Neural crest cell (in vitro differentiated cells): Measurements from ENCODE around the gene ARNT2. TPM values are rescaled to one million over a fixed set of nuclear protein-coding genes. Genes with fewer than 3 reads are reported as not detected.

ENCODE experiments used
- DNase-seq: peaks from one replicate; pipeline ENCODE4 v3.0.0; 2021; ENCODE audit warnings: low read depth, mixed read lengths, low spot score
- H3K27ac Mint-ChIP-seq: one replicate; pipeline ENCODE4 v1.8.0; 2021; ENCODE audit warnings: mild to moderate bottlenecking, mixed read lengths; ENCODE audit not compliant: unreplicated experiment
- H3K27me3 Mint-ChIP-seq: 2 replicates; pipeline ENCODE4 v1.8.0; 2021; ENCODE audit warnings: low read depth, mild to moderate bottlenecking, mixed read lengths
- H3K36me3 Mint-ChIP-seq: 2 replicates; pipeline ENCODE4 v1.8.0; 2021; ENCODE audit warnings: low read depth, mild to moderate bottlenecking, mixed read lengths
- H3K4me1 Mint-ChIP-seq: 2 replicates; pipeline ENCODE4 v1.8.0; 2021; ENCODE audit warnings: mixed read lengths
- H3K4me3 Mint-ChIP-seq: one replicate; pipeline ENCODE4 v1.8.0; 2021; ENCODE audit warnings: mild to moderate bottlenecking, mixed read lengths
- H3K9me3 Mint-ChIP-seq: 2 replicates; pipeline ENCODE4 v1.8.0; 2021; ENCODE audit warnings: mixed read lengths
- total RNA-seq: library from RNA; stranded (reverse); gene quantifications from 2 replicates; pipeline ENCODE4 v1.2.1, GENCODE V29; 2021
- TF ChIP-seq, protein P1 (sequence below): fragments of 200-600 bp; sonication (generic); conservative IDR thresholded peaks from 2 replicates; pipeline ENCODE4 v1.5.0; 2021; ENCODE audit warnings: antibody characterized with exemption, mild to moderate bottlenecking

The ARNT2 gene
- total RNA-seq, 1 donor from 2014 or later = 58.3 TPM

DNA sequence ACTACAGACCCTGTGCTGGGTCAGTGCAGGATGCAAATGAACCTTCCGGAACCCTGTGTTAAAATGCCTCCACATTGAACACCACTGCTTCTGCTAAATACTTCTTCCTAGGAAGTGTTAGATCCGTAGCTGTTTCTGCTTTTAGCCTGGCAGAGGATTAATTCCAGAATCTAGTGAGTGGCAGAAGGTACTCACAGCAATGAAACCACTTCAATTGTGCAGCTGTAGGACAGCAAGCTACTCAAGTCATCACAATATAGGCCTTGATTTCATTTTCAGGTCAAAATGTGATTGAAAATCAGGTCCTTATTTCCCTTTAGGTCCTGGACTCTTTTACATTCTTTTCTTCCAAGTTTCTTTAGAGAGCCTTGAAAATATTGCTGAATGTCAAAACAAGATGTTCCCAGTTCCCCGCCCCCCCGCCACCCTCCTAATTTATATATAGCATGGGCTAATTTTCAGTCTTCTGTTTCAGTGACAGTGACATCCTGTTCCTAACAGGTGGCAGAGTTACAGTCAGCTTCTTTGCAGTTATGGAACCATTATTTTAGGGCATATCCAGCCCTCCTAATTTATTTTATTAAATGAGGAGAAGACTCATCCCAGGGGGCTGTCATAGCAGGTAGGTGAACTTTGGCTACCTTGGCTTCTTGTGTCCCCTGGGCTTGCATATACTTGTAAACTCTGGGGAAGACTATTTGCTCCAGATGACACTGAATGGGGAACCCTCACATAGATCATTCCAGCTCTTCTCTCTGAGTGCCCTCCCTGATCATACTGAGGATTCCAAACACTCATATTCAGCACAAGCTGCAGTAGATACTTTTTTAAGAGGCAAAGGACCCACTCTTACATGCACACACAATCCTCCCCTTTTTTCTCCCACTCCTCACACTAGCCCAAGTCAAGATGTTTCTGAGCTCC, 28.0 kb upstream of the ARNT2 start:
- Mint-ChIP-seq H3K36me3 (peaks cover 7% of the 10 kb centered on the region), H3K4me3 (no peak overlapping the region), H3K9me3 (no peaks in the 10 kb centered on the region), H3K27ac (no peak overlapping the region), H3K4me1 (peaks cover 35% of the 10 kb centered on the region), H3K27me3 (no peaks in the 10 kb centered on the region)
- no peak for DNase-seq
- TF ChIP-seq, protein P1, sequence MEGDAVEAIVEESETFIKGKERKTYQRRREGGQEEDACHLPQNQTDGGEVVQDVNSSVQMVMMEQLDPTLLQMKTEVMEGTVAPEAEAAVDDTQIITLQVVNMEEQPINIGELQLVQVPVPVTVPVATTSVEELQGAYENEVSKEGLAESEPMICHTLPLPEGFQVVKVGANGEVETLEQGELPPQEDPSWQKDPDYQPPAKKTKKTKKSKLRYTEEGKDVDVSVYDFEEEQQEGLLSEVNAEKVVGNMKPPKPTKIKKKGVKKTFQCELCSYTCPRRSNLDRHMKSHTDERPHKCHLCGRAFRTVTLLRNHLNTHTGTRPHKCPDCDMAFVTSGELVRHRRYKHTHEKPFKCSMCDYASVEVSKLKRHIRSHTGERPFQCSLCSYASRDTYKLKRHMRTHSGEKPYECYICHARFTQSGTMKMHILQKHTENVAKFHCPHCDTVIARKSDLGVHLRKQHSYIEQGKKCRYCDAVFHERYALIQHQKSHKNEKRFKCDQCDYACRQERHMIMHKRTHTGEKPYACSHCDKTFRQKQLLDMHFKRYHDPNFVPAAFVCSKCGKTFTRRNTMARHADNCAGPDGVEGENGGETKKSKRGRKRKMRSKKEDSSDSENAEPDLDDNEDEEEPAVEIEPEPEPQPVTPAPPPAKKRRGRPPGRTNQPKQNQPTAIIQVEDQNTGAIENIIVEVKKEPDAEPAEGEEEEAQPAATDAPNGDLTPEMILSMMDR = no peak

DNA sequence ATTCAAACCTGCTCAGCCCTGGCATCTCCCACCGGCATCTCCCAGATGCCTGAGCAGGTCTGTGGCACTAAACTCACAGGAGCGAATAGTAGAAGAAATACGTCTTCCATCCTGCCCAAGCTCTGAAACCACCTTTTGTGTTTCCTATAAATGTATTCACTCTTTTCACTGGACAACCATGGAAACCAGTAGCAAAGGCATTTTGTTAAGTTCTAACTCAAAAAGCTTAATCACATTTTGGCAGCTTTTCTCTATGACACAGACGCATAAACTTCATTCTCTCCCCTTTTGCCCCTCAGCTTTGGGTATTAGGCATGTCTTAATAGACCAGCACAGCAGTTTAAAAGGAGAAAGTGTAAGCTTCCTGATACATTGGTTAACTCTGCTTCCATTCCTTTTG, 24.5 kb upstream of the ARNT2 start:
- no peaks in the 10 kb centered on the region for H3K27me3 Mint-ChIP-seq
- H3K4me3 Mint-ChIP-seq = peak overlapping the region; percentile 50
- DNase-seq = no peak
- H3K9me3 Mint-ChIP-seq = peaks cover 4% of the 10 kb centered on the region
- peak overlapping the region; percentile 94 for H3K27ac Mint-ChIP-seq
- peaks cover 36% of the 10 kb centered on the region for H3K4me1 Mint-ChIP-seq
- TF ChIP-seq, protein P1 = no peak
- H3K36me3 Mint-ChIP-seq = peaks cover 8% of the 10 kb centered on the region

DNA sequence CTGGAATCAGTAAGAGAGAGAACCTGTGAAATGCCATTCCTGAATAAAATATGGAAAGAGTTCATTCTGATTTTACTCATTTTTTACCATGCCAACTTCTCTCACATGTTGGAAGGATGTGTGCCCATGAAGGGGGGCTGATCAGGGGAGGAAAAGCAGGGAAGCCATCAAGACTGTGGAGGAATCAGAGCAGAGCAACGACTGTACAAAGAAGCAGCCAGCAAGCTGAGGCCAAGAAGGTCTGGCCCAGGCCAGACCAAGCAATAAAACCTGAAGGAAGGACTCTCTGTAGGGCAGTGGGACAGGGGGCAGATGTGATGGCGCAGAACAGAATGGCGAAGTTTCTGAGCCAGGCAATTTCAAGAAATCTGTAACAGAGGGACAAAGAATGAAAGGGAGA, 24.0 kb upstream of the ARNT2 start:
- Mint-ChIP-seq H3K27ac (peak overlapping the region; percentile 94), H3K4me1 (peaks cover 36% of the 10 kb centered on the region), H3K9me3 (peaks cover 4% of the 10 kb centered on the region), H3K27me3 (no peaks in the 10 kb centered on the region), H3K36me3 (peaks cover 8% of the 10 kb centered on the region), H3K4me3 (peak overlapping the region; percentile 50)
- DNase-seq = no peak
- TF ChIP-seq, protein P1 = no peak

DNA sequence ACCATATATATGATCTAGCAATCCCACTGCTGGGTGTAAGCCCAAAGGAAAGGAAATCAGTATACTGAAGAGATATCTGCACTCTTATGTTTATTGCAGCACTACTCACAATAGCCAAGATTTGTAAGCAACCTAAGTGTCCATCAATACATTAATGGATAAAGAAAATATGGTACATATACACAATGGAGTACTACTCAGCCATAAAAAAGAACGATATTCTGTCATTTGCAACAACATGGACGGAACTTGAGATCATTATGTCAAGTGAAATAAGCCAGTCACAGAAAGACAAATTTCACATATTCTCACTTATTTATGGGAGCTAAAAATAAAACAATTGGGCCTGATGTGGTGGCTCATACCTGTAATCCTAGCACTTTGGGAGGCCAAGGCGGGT, 21.9 kb upstream of the ARNT2 start:
- H3K9me3 Mint-ChIP-seq = peaks cover 4% of the 10 kb centered on the region
- H3K27me3 Mint-ChIP-seq = no peaks in the 10 kb centered on the region
- no peak overlapping the region for H3K4me3 Mint-ChIP-seq
- no peak overlapping the region for H3K27ac Mint-ChIP-seq
- TF ChIP-seq, protein P1 = no peak
- peaks cover 34% of the 10 kb centered on the region for H3K4me1 Mint-ChIP-seq
- DNase-seq = no peak
- peaks cover 8% of the 10 kb centered on the region for H3K36me3 Mint-ChIP-seq

DNA sequence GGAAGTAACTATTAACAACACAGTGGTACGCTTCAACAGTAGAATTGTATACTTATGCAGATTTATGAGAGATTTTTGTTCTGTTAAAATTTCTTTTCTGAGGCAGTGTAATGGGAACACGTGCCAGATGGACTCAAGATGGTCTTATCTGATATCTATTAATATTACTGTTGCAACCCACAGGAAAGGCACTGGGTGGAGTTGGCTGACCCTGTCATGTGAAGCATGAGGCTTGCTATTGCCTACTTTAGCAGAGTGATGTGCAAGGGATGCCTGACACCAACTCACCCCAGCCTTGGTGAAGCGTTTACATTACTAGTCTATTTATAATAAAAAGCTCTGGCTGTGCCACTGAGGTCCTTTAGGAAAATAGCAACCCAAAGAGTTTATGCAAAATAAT, 19.8 kb upstream of the ARNT2 start:
- no peaks in the 10 kb centered on the region for H3K27me3 Mint-ChIP-seq
- peaks cover 4% of the 10 kb centered on the region for H3K36me3 Mint-ChIP-seq
- no peak for DNase-seq
- TF ChIP-seq, protein P1 = no peak
- no peak overlapping the region for H3K27ac Mint-ChIP-seq
- no peak overlapping the region for H3K4me3 Mint-ChIP-seq
- H3K4me1 Mint-ChIP-seq = peaks cover 15% of the 10 kb centered on the region
- H3K9me3 Mint-ChIP-seq = peaks cover 4% of the 10 kb centered on the region
